Activated CD8-positive, alpha-beta T cell treated with anti-CD3 and anti-CD28 coated beads, Interleukin-2, amount 10 ng/mL, durations not matched to agents 7 days and 5 days (primary cell): ENCODE measurements around the gene EDARADD. TPM values are rescaled to one million over a fixed set of nuclear protein-coding genes. Genes with fewer than 3 reads are reported as not detected.
A peak's percentile ranks its signal among the peaks of the same experiment; 100 is the strongest.

Experiments
- ATAC-seq: fragments of 150-1000 bp; cut with Tn5 transposase; one replicate; pipeline ENCODE4 v1.10.0; 2021; ENCODE audit warnings: moderate library complexity
- CTCF ChIA-PET: fragments of 350-600 bp; sonication (Branson Sonifier 250); formaldehyde crosslinking; loops from one replicate; lab custom pipeline; 2021; ENCODE audit warnings: antibody characterized with exemption; lab: Charles Lee
- POLR2A ChIA-PET: fragments of 350-600 bp; sonication (Branson Sonifier 250); formaldehyde crosslinking; loops from one replicate; lab custom pipeline; 2021; ENCODE audit warnings: antibody characterized with exemption; lab: Charles Lee
- DNase-seq: peaks from one replicate; pipeline ENCODE4 v3.0.0-alpha.2; 2020
- H3K27ac Mint-ChIP-seq: one replicate; pipeline ENCODE4 v1.8.0; 2021; ENCODE audit warnings: mild to moderate bottlenecking, mixed read lengths
- H3K27me3 Mint-ChIP-seq: one replicate; pipeline ENCODE4 v1.8.0; 2021; ENCODE audit warnings: low read depth, mixed read lengths
- H3K36me3 Mint-ChIP-seq: one replicate; pipeline ENCODE4 v1.8.0; 2021; ENCODE audit warnings: low read depth, mixed read lengths
- H3K4me1 Mint-ChIP-seq: one replicate; pipeline ENCODE4 v1.8.0; 2021; ENCODE audit warnings: low read depth, mixed read lengths
- H3K4me3 Mint-ChIP-seq: one replicate; pipeline ENCODE4 v1.8.0; 2021; ENCODE audit warnings: mild to moderate bottlenecking, mixed read lengths
- H3K9me3 Mint-ChIP-seq: one replicate; pipeline ENCODE4 v1.8.0; 2022; ENCODE audit warnings: mixed read lengths; ENCODE audit not compliant: insufficient read depth
- total RNA-seq, 2 experiments: library from RNA; stranded (reverse); gene quantifications; one replicate each; pipeline ENCODE4 v1.2.3, GENCODE V29; 2021

Gene EDARADD
- total RNA-seq, 2 experiments from 2014 or later, result 0.45 to 1.2 TPM

DNA sequence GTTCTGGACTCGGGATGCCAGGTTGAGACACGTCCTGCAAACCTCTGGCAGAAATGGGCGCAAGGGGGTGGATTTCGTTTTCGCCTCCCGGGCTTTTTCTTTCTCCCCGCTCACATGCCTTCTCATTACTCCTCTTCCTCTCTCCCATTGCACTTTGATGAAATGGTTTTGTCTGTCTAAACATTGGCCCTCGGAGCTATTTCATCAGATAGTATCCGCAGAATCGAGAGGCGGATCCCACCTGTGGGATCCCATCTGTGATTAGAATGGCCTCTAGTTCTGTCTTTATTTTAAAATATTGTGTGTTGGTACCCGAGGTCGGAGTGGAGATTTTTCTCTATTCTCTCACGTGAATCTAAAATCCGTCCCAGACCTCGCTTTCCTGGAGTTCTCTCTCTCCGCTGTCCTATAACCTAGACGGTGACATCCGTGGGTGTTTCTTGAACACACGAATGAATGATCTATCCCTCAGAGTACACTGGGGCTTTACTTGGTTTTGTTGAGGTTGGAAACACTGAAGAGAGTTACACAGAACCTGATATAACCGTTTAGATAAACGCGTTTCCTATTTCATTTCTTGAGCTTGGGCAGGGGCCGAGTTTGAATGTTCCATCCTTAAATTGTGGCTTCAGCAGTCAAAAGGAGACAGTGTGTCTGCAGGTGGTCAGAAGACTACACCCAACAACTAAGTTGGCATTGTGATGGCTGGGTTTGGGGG, 2.0 kb downstream of the EDARADD start:
- Mint-ChIP-seq H3K36me3 (no peaks in the 10 kb centered on the region), H3K9me3 (no peaks in the 10 kb centered on the region), H3K4me1 (peaks cover 23% of the 10 kb centered on the region), H3K27me3 (peaks cover 41% of the 10 kb centered on the region), H3K4me3 (peak overlapping the region; percentile 81), H3K27ac (no peak overlapping the region)
- CTCF ChIA-PET, result interaction anchor here (0.8 to 2.3 kb wide), 2 partner anchors 14 to 18 kb away, joined by 3 to 5 read pairs; no protein-coding TSS in a partner anchor
- POLR2A ChIA-PET, result no interaction called here
- no peak for ATAC-seq
- peak; percentile 18 for DNase-seq

DNA sequence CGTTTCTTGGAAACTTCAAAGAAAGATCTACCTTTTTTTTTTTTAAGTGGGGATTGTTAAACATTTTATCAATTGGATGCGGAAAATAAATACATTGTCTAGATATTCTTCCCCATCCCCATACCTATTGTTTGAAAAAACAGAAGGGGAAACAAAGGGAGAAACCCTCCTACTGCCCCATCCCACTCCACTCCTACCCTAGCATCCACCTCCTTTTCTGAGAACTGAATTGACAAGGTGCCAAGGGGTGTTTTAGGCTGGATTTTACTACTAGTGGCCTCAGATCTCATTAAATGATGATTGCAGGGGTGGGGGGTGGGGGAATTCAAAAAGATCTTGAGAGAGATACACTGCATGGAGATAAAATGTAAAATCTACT, 2.6 kb downstream of the EDARADD start:
- Mint-ChIP-seq H3K4me1 (peaks cover 23% of the 10 kb centered on the region), H3K27ac (no peak overlapping the region), H3K36me3 (no peaks in the 10 kb centered on the region), H3K4me3 (peak overlapping the region; percentile 81), H3K27me3 (peaks cover 41% of the 10 kb centered on the region), H3K9me3 (no peaks in the 10 kb centered on the region)
- ChIA-PET CTCF (interaction anchor here (0.8 kb wide), 1 partner anchor 15 kb away, joined by 3 read pairs; no protein-coding TSS in a partner anchor), POLR2A (interaction anchor here (0.7 kb wide), 1 partner anchor 77 kb away, joined by 4 read pairs; no protein-coding TSS in a partner anchor)
- no peak for DNase-seq
- ATAC-seq, result no peak

DNA sequence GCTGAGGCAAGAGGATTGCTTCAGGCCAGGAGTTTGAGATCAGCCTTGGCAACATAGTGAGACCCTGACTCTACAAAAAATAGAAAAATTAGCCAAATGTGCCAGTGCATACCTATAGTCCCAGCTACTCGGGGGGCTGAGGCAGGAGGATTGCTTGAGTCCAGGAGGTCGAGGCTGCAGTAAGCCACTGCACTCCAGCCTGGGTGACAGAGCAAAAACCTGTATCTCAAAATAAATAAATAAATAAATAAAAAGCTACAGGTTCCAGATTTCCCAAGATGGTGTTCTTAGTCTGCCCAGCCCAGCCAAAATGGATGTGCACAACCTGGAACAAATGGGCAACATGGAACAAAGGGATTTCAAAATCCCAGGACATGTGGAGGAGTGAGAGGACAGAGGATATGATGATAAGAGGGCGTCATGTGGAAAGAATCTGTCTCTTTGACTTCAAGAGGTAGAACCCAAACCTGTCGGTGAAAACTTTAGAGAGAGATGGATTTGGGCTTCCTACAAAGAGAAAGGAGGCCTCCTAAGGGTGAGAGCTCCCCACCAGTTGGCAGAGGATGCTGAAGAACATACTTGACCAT, 3.2 kb downstream of the EDARADD start:
- no peak for ATAC-seq
- CTCF ChIA-PET, result no interaction called here
- Mint-ChIP-seq H3K4me3 (no peak overlapping the region), H3K27me3 (peaks cover 38% of the 10 kb centered on the region), H3K27ac (no peak overlapping the region), H3K9me3 (no peaks in the 10 kb centered on the region), H3K4me1 (peaks cover 23% of the 10 kb centered on the region), H3K36me3 (no peaks in the 10 kb centered on the region)
- peak; percentile 12 for DNase-seq
- POLR2A ChIA-PET, result interaction anchor here (0.7 kb wide), 1 partner anchor 76 kb away, joined by 4 read pairs; no protein-coding TSS in a partner anchor

DNA sequence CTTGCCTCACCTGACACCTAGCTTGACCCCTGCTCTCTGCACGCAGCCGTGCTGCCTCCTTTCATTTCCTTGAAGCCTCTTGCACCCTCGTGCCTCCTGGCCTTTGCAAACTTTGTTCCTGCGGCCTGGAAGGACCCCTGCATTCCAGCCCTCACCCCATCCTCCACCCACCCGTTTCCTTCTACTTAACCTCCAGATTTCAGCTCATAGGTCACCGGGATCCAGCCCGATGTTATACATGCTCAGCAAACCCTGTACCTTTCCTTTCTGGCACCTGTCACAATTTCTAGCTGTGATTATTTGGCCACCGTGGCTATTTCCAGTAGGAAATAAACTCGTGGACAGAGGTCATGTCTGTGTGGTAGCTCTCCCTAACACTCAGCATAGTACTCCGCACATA, 4.5 kb downstream of the EDARADD start:
- Mint-ChIP-seq H3K36me3 (no peaks in the 10 kb centered on the region), H3K4me1 (peaks cover 19% of the 10 kb centered on the region), H3K27ac (no peak overlapping the region), H3K9me3 (no peaks in the 10 kb centered on the region), H3K4me3 (no peak overlapping the region), H3K27me3 (peaks cover 35% of the 10 kb centered on the region)
- DNase-seq, result no peak
- no peak for ATAC-seq
- POLR2A ChIA-PET, result no interaction called here
- CTCF ChIA-PET, result no interaction called here

DNA sequence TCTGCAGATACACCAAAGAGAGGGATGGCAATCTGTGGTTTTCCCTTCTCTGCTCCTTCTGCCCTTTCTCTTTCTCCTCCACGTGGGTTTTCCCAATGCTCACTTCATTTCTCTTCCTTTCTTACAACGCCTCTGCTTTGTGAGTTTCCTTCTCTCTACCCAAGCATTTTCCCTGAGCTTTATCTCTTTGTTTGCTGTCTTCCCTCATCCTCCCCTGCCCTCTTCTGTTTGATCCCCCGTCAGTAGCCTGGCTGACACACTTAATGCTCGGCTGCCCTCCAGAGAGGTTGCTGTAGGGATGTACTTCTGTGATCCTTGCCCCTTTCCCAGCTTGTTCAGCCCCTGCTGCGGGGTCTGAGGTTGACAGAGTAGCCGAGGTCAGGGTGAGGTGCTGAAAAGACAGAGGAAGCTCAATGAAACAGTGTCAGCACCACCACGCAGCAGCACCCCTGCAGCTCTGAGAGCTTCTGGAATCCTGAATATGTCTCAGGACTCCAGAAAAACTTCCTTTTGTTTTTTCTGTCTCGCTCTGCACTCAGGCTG, 6.0 kb downstream of the EDARADD start:
- H3K4me1 Mint-ChIP-seq, result peaks cover 7% of the 10 kb centered on the region
- DNase-seq (no peak), ATAC-seq (no peak)
- H3K36me3 Mint-ChIP-seq, result no peaks in the 10 kb centered on the region
- H3K27ac Mint-ChIP-seq, result no peak overlapping the region
- POLR2A ChIA-PET, result no interaction called here
- H3K4me3 Mint-ChIP-seq, result no peak overlapping the region
- CTCF ChIA-PET, result no interaction called here
- no peaks in the 10 kb centered on the region for H3K9me3 Mint-ChIP-seq
- peaks cover 26% of the 10 kb centered on the region for H3K27me3 Mint-ChIP-seq

DNA sequence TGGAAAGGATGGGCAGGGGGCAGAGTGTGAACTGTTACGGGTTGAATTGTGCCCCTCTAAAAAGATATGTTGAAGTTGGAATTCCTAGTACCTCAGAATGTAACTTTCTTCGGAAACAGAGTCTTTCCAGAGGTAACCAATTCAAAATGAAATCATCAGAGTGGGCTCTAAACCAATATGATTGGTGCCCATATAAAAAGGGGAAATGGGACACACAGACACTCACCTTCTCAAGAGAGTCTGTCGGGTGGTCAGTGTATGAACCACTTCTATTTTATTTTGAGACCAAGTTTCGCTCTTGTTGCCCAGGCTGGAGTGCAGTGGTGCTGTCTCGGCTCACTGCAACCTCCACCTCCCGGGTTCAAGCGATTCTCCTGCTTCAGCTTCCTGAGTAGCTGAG, 7.6 kb downstream of the EDARADD start:
- CTCF ChIA-PET, result no interaction called here
- Mint-ChIP-seq H3K27ac (no peak overlapping the region), H3K4me3 (no peak overlapping the region), H3K27me3 (peaks cover 17% of the 10 kb centered on the region), H3K9me3 (no peaks in the 10 kb centered on the region), H3K4me1 (no peaks in the 10 kb centered on the region), H3K36me3 (no peaks in the 10 kb centered on the region)
- DNase-seq (no peak), ATAC-seq (no peak)
- POLR2A ChIA-PET, result no interaction called here

DNA sequence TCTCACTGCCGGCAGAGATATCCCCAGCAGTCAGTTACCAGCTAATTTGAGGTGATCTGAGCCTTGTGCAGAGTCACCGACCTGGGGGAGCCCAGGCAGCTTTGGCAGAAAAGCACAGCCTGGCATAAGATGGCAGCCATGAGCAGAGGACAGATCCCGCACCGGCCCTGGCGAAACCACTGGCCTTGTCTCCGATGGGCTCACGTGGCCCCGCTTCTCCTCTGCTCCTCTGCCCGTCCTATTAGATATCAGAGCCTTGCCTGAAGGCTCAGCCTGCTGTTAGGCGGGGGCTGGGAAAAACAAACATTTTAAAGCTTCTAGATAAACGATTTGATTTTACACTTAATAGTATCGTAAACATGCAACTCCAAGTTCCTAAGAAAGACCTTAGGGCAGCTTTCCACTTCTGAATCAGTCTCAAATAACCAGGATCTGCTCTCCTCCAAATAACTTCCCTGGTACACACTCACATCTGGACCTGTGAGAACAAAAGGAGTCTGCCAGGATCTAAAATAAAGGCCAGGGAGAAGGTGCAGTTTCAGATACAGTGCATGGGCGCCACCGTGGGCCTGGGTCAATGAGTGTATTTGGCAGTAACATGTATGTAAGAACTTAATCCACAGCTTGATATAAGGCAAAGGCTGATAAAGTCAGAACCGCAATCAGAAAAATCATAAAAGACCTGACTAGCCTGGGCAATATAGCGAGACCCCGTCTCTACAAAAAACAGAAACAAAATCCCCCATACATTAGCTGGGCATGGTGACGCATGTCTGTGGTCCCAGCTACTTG, 10.0 kb downstream of the EDARADD start:
- DNase-seq (no peak), ATAC-seq (no peak)
- Mint-ChIP-seq H3K9me3 (no peaks in the 10 kb centered on the region), H3K4me1 (no peaks in the 10 kb centered on the region), H3K4me3 (no peak overlapping the region), H3K27ac (no peak overlapping the region), H3K36me3 (no peaks in the 10 kb centered on the region), H3K27me3 (peaks cover 2% of the 10 kb centered on the region)
- CTCF ChIA-PET, result no interaction called here
- POLR2A ChIA-PET, result no interaction called here

DNA sequence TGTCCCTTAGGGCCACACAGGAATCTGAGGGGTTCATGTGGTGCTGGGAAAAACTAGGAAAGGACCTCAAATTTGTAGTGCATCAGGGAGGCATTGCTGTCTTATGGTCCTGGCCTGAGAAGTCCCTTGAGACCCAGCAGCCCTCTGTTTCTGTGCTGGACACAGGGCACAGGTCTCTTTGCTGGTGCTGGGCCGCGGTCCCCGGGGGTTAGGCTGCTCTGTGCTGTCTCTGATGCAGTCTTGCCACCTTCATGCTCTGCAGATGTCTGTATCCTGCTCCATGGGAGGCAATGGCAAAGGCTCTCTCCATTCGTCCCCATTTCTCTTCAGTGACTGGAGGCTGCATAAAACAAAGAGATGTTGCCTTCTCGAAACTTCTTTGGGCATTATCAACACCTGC, 13.0 kb downstream of the EDARADD start:
- DNase-seq, result no peak
- Mint-ChIP-seq H3K9me3 (no peaks in the 10 kb centered on the region), H3K27me3 (no peaks in the 10 kb centered on the region), H3K4me1 (no peaks in the 10 kb centered on the region), H3K36me3 (no peaks in the 10 kb centered on the region), H3K4me3 (no peak overlapping the region), H3K27ac (no peak overlapping the region)
- POLR2A ChIA-PET, result no interaction called here
- CTCF ChIA-PET, result no interaction called here
- ATAC-seq, result no peak

DNA sequence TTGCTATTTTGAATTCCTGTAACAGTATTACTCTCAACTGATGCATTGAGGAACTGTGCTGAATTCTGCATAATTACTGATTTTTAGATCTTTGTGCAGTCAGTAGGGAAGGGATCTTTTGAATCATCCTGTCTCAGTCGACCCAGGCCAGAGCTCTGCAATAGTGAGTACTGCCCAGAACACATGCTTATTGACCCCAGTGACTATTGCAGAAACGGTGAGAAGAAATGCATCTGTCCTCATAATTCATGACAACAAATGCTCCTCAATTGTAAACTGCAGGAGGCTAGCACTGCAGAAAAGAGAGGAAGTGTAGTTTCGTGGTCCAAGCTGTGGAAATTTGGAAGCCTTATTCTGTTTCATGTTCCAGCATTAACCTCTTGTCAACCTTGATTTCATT, 19.6 kb downstream of the EDARADD start:
- no peak for ATAC-seq
- peaks cover 6% of the 10 kb centered on the region for H3K4me1 Mint-ChIP-seq
- CTCF ChIA-PET, result interaction anchor here (1.6 kb wide), 1 partner anchor 19 kb away, joined by 5 read pairs; the partner anchor contains the start of gene EDARADD
- H3K36me3 Mint-ChIP-seq, result no peaks in the 10 kb centered on the region
- H3K27ac Mint-ChIP-seq, result no peak overlapping the region
- DNase-seq, result no peak
- H3K4me3 Mint-ChIP-seq, result no peak overlapping the region
- POLR2A ChIA-PET, result no interaction called here
- peaks cover 2% of the 10 kb centered on the region for H3K27me3 Mint-ChIP-seq
- H3K9me3 Mint-ChIP-seq, result no peaks in the 10 kb centered on the region

DNA sequence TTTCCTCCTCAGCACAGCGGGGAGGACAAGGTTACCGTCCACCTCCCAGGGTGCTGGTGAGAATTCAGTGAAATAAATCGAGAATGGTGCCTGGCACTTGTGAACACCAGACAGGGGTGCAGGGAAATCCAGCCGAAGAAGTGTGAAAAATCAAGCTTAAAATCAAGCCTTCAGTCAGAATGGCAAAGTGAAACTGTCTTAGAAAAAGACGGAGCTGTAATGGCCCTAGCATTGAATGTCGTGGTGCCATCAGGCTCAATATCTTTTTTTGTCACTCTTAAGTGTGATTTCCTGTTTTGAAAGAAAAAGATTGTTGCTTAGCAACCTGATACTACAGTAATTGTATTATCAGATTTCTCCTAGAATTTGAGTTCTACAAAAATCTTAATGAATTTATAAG, 22.1 kb downstream of the EDARADD start:
- Mint-ChIP-seq H3K9me3 (no peaks in the 10 kb centered on the region), H3K36me3 (no peaks in the 10 kb centered on the region), H3K27ac (peak overlapping the region; percentile 74), H3K27me3 (peaks cover 2% of the 10 kb centered on the region), H3K4me3 (no peak overlapping the region), H3K4me1 (peaks cover 6% of the 10 kb centered on the region)
- ATAC-seq (peak; percentile 86), DNase-seq (peak; percentile 26)
- ChIA-PET POLR2A (no interaction called here), CTCF (no interaction called here)

DNA sequence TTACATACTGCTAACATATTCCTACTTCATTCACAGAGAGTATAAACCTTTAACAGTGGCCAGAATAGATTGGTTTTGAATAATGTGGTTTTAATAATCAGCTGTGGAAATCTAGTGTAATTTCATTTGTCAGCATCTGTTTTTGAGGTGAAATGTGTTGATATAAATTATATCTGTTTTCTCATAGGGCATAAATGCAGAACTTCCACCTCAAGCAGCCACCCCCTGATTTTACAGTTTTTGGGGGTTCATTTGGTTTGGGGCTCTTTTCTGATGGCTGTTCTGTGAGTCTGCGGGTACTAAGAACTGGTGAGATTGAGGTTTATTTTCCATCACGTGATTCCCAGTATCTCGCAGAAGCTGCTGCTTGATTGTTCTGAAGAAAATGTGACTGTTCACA, 23.2 kb downstream of the EDARADD start:
- peaks cover 6% of the 10 kb centered on the region for H3K4me1 Mint-ChIP-seq
- H3K27me3 Mint-ChIP-seq, result peaks cover 1% of the 10 kb centered on the region
- no peak for ATAC-seq
- H3K4me3 Mint-ChIP-seq, result no peak overlapping the region
- H3K27ac Mint-ChIP-seq, result no peak overlapping the region
- CTCF ChIA-PET, result no interaction called here
- POLR2A ChIA-PET, result no interaction called here
- no peaks in the 10 kb centered on the region for H3K9me3 Mint-ChIP-seq
- no peak for DNase-seq
- H3K36me3 Mint-ChIP-seq, result no peaks in the 10 kb centered on the region

DNA sequence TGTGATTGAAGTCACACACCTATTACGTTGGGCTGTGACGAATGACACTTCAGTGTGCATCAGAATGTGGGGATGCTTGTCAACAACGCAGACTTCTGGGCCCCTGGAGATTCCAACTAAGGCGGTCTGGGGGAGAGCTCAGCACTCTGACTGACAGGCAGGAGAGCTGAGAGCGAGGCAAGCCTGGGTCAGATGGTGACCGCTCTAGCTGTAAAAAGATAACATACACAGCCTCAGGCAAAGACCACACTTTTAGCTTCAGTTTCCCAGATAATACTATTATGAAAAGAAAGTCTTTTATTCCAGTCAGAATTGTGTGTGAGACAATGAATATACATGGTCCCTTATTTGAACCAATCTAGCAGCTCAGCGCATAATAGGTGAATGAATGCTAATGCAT, 25.4 kb downstream of the EDARADD start:
- Mint-ChIP-seq H3K36me3 (no peaks in the 10 kb centered on the region), H3K27me3 (no peaks in the 10 kb centered on the region), H3K9me3 (no peaks in the 10 kb centered on the region), H3K4me3 (no peak overlapping the region), H3K27ac (no peak overlapping the region), H3K4me1 (peaks cover 6% of the 10 kb centered on the region)
- no peak for ATAC-seq
- ChIA-PET CTCF (no interaction called here), POLR2A (no interaction called here)
- no peak for DNase-seq
